Esophagus squamous epithelium (tissue), 4 donors: ENCODE measurements around the gene IDH1.

Experiments
- CTCF ChIP-seq, 6 experiments: fragments of 450-650 bp in 4 of 6; fragments of 200-600 bp in 2 of 6; sonication (generic) in 2 of 6; IDR thresholded peaks; one replicate each; pipeline ENCODE4 v1.5.1; 2016 to 2019; ENCODE audit warnings: antibody characterized with exemption in 6 of 6, mild to moderate bottlenecking in 4 of 6, moderate library complexity in 4 of 6
- POLR2A ChIP-seq, 4 donors: fragments of 450-650 bp; IDR thresholded peaks; one replicate each; pipeline ENCODE4 v1.6.1; 2017; ENCODE audit warnings: antibody characterized with exemption in 4 of 4, mild to moderate bottlenecking in 4 of 4, moderate library complexity in 3 of 4

- TF ChIP-seq CTCF (IDR thresholded peaks at IDR 0.05) (no peak), POLR2A (IDR thresholded peaks at IDR 0.05) (no peak)
Observed at GRCh38 chr2:208255557-208256106, 761 bp upstream of the IDH1 start.
